ENCODE results near the gene PRSS1. TPM values are rescaled to one million over a fixed set of nuclear protein-coding genes. Genes with fewer than 3 reads are reported as not detected.

Gene PRSS1
- total RNA-seq, 1 experiment from 2014 or later, result not detected

DNA sequence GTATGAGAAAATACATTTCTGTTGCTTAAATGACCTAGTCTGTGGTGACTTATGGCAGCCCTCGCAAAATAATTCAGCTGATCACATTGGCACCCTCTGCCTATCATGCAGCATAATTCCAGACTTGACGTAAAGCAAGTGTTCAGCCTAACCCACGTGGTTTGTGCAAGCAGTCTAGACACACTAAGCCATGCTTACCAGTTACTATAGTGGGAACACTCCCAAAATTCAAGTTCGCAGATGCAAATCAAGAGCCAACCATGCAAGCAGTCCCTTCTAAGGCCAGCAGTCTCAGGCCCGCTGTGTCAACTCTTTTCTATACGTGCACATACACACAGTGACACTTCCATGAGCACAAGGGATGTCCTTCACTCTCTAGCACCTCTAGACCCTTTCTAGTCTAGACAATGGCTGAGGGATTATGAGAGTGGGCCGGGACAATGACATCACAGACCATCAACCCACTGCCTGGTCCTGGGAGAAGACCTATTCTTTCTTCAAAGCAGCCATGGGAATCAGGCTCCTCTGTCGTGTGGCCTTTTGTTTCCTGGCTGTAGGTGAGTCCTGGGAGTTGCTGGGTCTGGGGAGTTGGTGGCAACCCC is 29.0 kb upstream of the PRSS1 start:
- H3K27me3 Mint-ChIP-seq (ENCODE audit: insufficient read depth, unreplicated experiment), result peaks cover 77% of the 10 kb centered on the region

DNA sequence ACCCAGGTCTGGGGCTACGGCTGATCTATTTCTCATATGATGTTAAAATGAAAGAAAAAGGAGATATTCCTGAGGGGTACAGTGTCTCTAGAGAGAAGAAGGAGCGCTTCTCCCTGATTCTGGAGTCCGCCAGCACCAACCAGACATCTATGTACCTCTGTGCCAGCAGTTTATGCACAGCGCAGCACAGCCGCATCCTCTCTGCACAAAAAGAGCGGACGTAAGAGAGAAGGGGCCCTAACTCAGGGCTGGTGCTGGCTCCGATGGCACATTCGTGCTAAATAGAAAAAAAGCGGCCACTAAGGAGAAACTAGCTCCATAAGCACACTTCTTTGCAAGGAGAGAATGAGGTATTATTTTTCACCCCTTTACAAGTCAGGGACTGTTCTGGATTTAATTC is 28.3 kb upstream of the PRSS1 start:
- no peak for DNase-seq (ENCODE audit: unreplicated experiment)
- Mint-ChIP-seq H3K36me3 (ENCODE audit: insufficient read depth, unreplicated experiment) (no peaks in the 10 kb centered on the region), H3K9me3 (ENCODE audit: unreplicated experiment) (no peaks in the 10 kb centered on the region), H3K27me3 (ENCODE audit: insufficient read depth, unreplicated experiment) (peaks cover 83% of the 10 kb centered on the region), H3K27ac (ENCODE audit: low read depth, unreplicated experiment) (no peak overlapping the region), H3K4me3 (ENCODE audit: unreplicated experiment) (no peak overlapping the region), H3K4me1 (ENCODE audit: insufficient read depth, unreplicated experiment) (no peaks in the 10 kb centered on the region)
- TF ChIP-seq, protein P1, sequence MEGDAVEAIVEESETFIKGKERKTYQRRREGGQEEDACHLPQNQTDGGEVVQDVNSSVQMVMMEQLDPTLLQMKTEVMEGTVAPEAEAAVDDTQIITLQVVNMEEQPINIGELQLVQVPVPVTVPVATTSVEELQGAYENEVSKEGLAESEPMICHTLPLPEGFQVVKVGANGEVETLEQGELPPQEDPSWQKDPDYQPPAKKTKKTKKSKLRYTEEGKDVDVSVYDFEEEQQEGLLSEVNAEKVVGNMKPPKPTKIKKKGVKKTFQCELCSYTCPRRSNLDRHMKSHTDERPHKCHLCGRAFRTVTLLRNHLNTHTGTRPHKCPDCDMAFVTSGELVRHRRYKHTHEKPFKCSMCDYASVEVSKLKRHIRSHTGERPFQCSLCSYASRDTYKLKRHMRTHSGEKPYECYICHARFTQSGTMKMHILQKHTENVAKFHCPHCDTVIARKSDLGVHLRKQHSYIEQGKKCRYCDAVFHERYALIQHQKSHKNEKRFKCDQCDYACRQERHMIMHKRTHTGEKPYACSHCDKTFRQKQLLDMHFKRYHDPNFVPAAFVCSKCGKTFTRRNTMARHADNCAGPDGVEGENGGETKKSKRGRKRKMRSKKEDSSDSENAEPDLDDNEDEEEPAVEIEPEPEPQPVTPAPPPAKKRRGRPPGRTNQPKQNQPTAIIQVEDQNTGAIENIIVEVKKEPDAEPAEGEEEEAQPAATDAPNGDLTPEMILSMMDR (IDR thresholded peaks at IDR 0.05; ENCODE audit: unreplicated experiment), result no peak
- POLR2A ChIA-PET, result no interaction called here
- CTCF ChIA-PET, result no interaction called here
- intact Hi-C loops (cut with micrococcal nuclease), result no loop called here
- no TSS peak for BruUV-seq (replicated peaks)

More for the DNA sequence above, 29.0 kb upstream of the PRSS1 start:
- intact Hi-C loops (cut with micrococcal nuclease), result no loop called here
- Mint-ChIP-seq H3K4me3 (ENCODE audit: unreplicated experiment) (no peak overlapping the region), H3K9me3 (ENCODE audit: unreplicated experiment) (no peaks in the 10 kb centered on the region), H3K36me3 (ENCODE audit: insufficient read depth, unreplicated experiment) (no peaks in the 10 kb centered on the region), H3K27ac (ENCODE audit: low read depth, unreplicated experiment) (no peak overlapping the region), H3K4me1 (ENCODE audit: insufficient read depth, unreplicated experiment) (no peaks in the 10 kb centered on the region)
- CTCF ChIA-PET, result no interaction called here
- no peak for DNase-seq (ENCODE audit: unreplicated experiment)
- TF ChIP-seq, protein P1 (IDR thresholded peaks at IDR 0.05; ENCODE audit: unreplicated experiment), result no peak
- no TSS peak for BruUV-seq (replicated peaks)
- POLR2A ChIA-PET, result no interaction called here

DNA sequence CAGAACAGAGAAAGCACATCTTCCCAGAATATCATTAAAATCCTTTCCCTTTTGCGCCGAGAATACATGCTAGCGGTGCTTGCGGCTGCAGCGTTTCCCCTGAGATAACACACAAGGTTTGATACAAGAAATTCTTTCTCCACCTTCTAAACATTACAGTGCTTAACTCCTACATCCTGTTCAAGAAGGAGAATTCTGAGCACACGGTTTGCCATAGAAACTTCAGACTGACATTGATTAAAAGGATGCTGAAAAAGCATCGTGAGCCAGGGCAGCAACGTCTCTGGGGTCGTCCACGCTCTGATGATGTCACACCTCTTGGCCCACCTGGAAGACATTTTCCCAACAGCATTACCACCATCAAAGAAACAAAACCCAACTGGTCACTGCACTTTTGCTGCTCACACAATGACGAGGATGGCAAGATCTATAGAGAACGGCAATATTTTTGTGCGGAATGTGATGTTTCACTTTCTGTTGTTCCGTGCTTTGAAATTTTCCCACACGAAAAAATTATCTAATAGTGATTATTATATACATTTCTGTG is 27.0 kb upstream of the PRSS1 start:
- ChIA-PET POLR2A (no interaction called here), CTCF (no interaction called here)
- no TSS peak for BruUV-seq (replicated peaks)
- Mint-ChIP-seq H3K27me3 (ENCODE audit: insufficient read depth, unreplicated experiment) (peaks cover 85% of the 10 kb centered on the region), H3K9me3 (ENCODE audit: unreplicated experiment) (no peaks in the 10 kb centered on the region), H3K36me3 (ENCODE audit: insufficient read depth, unreplicated experiment) (no peaks in the 10 kb centered on the region), H3K27ac (ENCODE audit: low read depth, unreplicated experiment) (no peak overlapping the region), H3K4me1 (ENCODE audit: insufficient read depth, unreplicated experiment) (no peaks in the 10 kb centered on the region), H3K4me3 (ENCODE audit: unreplicated experiment) (no peak overlapping the region)
- intact Hi-C loops (cut with micrococcal nuclease), result no loop called here
- TF ChIP-seq, protein P1 (IDR thresholded peaks at IDR 0.05; ENCODE audit: unreplicated experiment), result no peak
- DNase-seq (ENCODE audit: unreplicated experiment), result no peak

- no TSS peak for BruUV-seq (replicated peaks)
- Mint-ChIP-seq H3K36me3 (ENCODE audit: insufficient read depth, unreplicated experiment) (no peaks in the 10 kb centered on the region), H3K9me3 (ENCODE audit: unreplicated experiment) (no peaks in the 10 kb centered on the region), H3K4me1 (ENCODE audit: insufficient read depth, unreplicated experiment) (no peaks in the 10 kb centered on the region), H3K4me3 (ENCODE audit: unreplicated experiment) (no peak overlapping the region), H3K27me3 (ENCODE audit: insufficient read depth, unreplicated experiment) (peaks cover 69% of the 10 kb centered on the region), H3K27ac (ENCODE audit: low read depth, unreplicated experiment) (no peak overlapping the region)
- CTCF ChIA-PET, result interaction anchor here (1.0 to 1.7 kb wide), 4 partner anchors 20 to 198 kb away, joined by 3 to 6 read pairs (median 4); no protein-coding TSS in a partner anchor
- POLR2A ChIA-PET, result interaction anchor here (1.2 kb wide), 1 partner anchor 17 kb away, joined by 3 read pairs; no protein-coding TSS in a partner anchor
- DNase-seq (ENCODE audit: unreplicated experiment), result no peak
- TF ChIP-seq, protein P1 (IDR thresholded peaks at IDR 0.05; ENCODE audit: unreplicated experiment), result no peak
- intact Hi-C loops (cut with micrococcal nuclease), result no loop called here
Measured at GRCh38 chr7:142733271-142733670, 16.0 kb upstream of the PRSS1 start.
